ENCODE results near the gene SEC24C. TPM values are rescaled to one million over a fixed set of nuclear protein-coding genes. Genes with fewer than 3 reads are reported as not detected.

The SEC24C gene
- total RNA-seq, 4 donors from 2014 or later: 47.5 to 65.1 (median 49.6) TPM

- Histone ChIP-seq H3K27ac (no peak overlapping the region), H3K27me3 (no peaks in the 10 kb centered on the region), H3K4me3 (no peak overlapping the region), H3K4me1 (no peaks in the 10 kb centered on the region), H3K36me3 (peaks cover 0 to 100% of the 10 kb centered on the region in 2 donors), H3K9me3 (no peaks in the 10 kb centered on the region)
- 79 to 90% methylated on average over 3 to 13 of the region's 19 CpGs for WGBS, 2 donors (ENCODE audit: low coverage in 1 of 2)
- TF ChIP-seq POLR2AphosphoS5 (IDR thresholded peaks at IDR 0.05): no peak
- no peak for TF ChIP-seq CTCF (IDR thresholded peaks at IDR 0.05)
- TF ChIP-seq POLR2A (IDR thresholded peaks at IDR 0.05): no peak
- TF ChIP-seq EP300 (IDR thresholded peaks at IDR 0.05): no peak
- ATAC-seq: no peak
These were observed 53.3 kb downstream of the SEC24C start for GRCh38 chr10:73797324-73798025.

- Histone ChIP-seq H3K4me1 (no peaks in the 10 kb centered on the region), H3K27me3 (no peaks in the 10 kb centered on the region), H3K36me3 (peaks cover 0 to 100% of the 10 kb centered on the region in 2 donors), H3K9me3 (no peaks in the 10 kb centered on the region), H3K27ac (no peak overlapping the region), H3K4me3 (no peak overlapping the region)
- TF ChIP-seq CTCF (IDR thresholded peaks at IDR 0.05): no peak
- no peak for TF ChIP-seq POLR2AphosphoS5 (IDR thresholded peaks at IDR 0.05)
- TF ChIP-seq POLR2A (IDR thresholded peaks at IDR 0.05): no peak
- no peak for TF ChIP-seq EP300 (IDR thresholded peaks at IDR 0.05)
- 60% methylated on average over 1 of the region's 6 CpGs; no CpG with 5 or more reads in 1 of the 2 donors for WGBS, 2 donors (ENCODE audit: low coverage in 1 of 2)
- no peak for ATAC-seq
These were observed 53.9 kb downstream of the SEC24C start for GRCh38 chr10:73798087-73798486.

GRCh38 chr10:73798927-73799560, 54.9 kb downstream of the SEC24C start:
- peaks cover 0 to 100% of the 10 kb centered on the region in 2 donors for H3K36me3 ChIP-seq
- WGBS, 2 donors (ENCODE audit: low coverage in 1 of 2): 68% methylated on average over 8 of the region's 10 CpGs; no CpG with 5 or more reads in 1 of the 2 donors
- H3K9me3 ChIP-seq: no peaks in the 10 kb centered on the region
- TF ChIP-seq POLR2A (IDR thresholded peaks at IDR 0.05): no peak
- TF ChIP-seq POLR2AphosphoS5 (IDR thresholded peaks at IDR 0.05): no peak
- no peak for TF ChIP-seq EP300 (IDR thresholded peaks at IDR 0.05)
- no peak for TF ChIP-seq CTCF (IDR thresholded peaks at IDR 0.05)
- no peaks in the 10 kb centered on the region for H3K4me1 ChIP-seq
- H3K4me3 ChIP-seq: no peak overlapping the region
- H3K27ac ChIP-seq: no peak overlapping the region
- H3K27me3 ChIP-seq: no peaks in the 10 kb centered on the region
- ATAC-seq: no peak

GRCh38 chr10:73799899-73800559, 55.9 kb downstream of the SEC24C start:
- no peak for ATAC-seq
- H3K27me3 ChIP-seq: no peaks in the 10 kb centered on the region
- TF ChIP-seq EP300 (IDR thresholded peaks at IDR 0.05) (no peak), POLR2A (IDR thresholded peaks at IDR 0.05) (no peak), POLR2AphosphoS5 (IDR thresholded peaks at IDR 0.05) (no peak), CTCF (IDR thresholded peaks at IDR 0.05) (no peak)
- H3K27ac ChIP-seq: no peak overlapping the region
- H3K9me3 ChIP-seq: no peaks in the 10 kb centered on the region
- peaks cover 0 to 100% of the 10 kb centered on the region in 2 donors for H3K36me3 ChIP-seq
- 51 to 75% methylated on average over 2 to 7 of the region's 9 CpGs for WGBS, 2 donors (ENCODE audit: low coverage in 1 of 2)
- H3K4me3 ChIP-seq: no peak overlapping the region
- no peaks in the 10 kb centered on the region for H3K4me1 ChIP-seq

Measured in gastroesophageal sphincter (tissue), 4 donors.